Kidney (tissue), 14 donors: ENCODE data around the gene RAPH1. TPM values are rescaled to one million over a fixed set of nuclear protein-coding genes. Genes with fewer than 3 reads are reported as not detected.
"Not testable (repeated sequence)": the region's sequence is repeated elsewhere in the genome, so short reads cannot be mapped to it uniquely, and the experiment has no call there.

Source experiments
- DNase-seq, 5 donors: peaks; one replicate each; pipeline ENCODE4 v3.0.0-alpha.2; 2013 to 2020
- FAIRE-seq: peaks from 2 replicates; lab custom pipeline; 2012; peaks lifted over from hg19 to GRCh38; lab: Jason Lieb, UNC
- H3K27ac ChIP-seq, 2 donors: one replicate each; pipeline ENCODE4 v1.7.0; 2013; ENCODE audit warnings: low read depth in 2 of 2, low read length in 2 of 2, inconsistent platforms in 1 of 2
- H3K27me3 ChIP-seq: one replicate; pipeline ENCODE4 v1.7.1; 2013; ENCODE audit warnings: low read length, inconsistent platforms; ENCODE audit not compliant: control insufficient read depth, insufficient read depth
- H3K36me3 ChIP-seq, 3 donors: one replicate each; pipeline versions ENCODE4 v1.7.0 to v1.7.1; 2013; ENCODE audit warnings: low read length in 3 of 3, control low read depth in 1 of 3, inconsistent platforms in 1 of 3; ENCODE audit not compliant: insufficient read depth in 3 of 3, control insufficient read depth in 2 of 3
- H3K4me1 ChIP-seq, 3 donors: one replicate each; pipeline versions ENCODE4 v1.7.0 to v1.7.1; 2013; ENCODE audit warnings: low read length in 3 of 3, inconsistent platforms in 1 of 3, low read depth in 1 of 3; ENCODE audit not compliant: control insufficient read depth in 2 of 3, insufficient read depth in 2 of 3
- H3K4me3 ChIP-seq, 3 donors: one replicate each; pipeline versions ENCODE4 v1.7.0 to v1.8.1; 2013; ENCODE audit warnings: low read length in 3 of 3, control low read depth in 1 of 3, inconsistent platforms in 1 of 3
- H3K9ac ChIP-seq, 3 donors: one replicate each; pipeline versions ENCODE4 v1.7.0 to v1.7.1; 2013; ENCODE audit warnings: low read length in 3 of 3, control low read depth in 1 of 3, inconsistent platforms in 1 of 3
- H3K9me3 ChIP-seq, 3 donors: one replicate each; pipeline versions ENCODE4 v1.7.0 to v1.7.1; 2013; ENCODE audit warnings: low read length in 3 of 3, control low read depth in 1 of 3, inconsistent platforms in 1 of 3; ENCODE audit not compliant: control insufficient read depth in 2 of 3, insufficient read depth in 1 of 3
- intact Hi-C: fragments of 100-400 bp; cut with DNase I; formaldehyde crosslinking; loops from one replicate; pipeline ENCODE4 v1.11.1; 2022
- polyA plus RNA-seq: library from polyadenylated mRNA; stranded (reverse); fragments of 350-450 nt; fragmentation: Illumina TruSeq; extraction: RNeasy Lipid Tissue Mini Kit (QIAGEN cat#74804); gene quantifications from one replicate; pipeline ENCODE4 v1.2.3, GENCODE V29; 2014; ENCODE audit warnings: low read depth, low replicate concordance; ENCODE audit not compliant: insufficient read depth
- total RNA-seq: library from RNA; stranded (reverse); fragmentation: NEBNext Ultra II Directional; extraction: Animal tissue kit (Norgen Biotek cat#: 25700); gene quantifications from one replicate; pipeline ENCODE4 v1.2.1, GENCODE V29; 2021
- TF ChIP-seq, protein P1 (sequence below): IDR thresholded peaks from 3 replicates; pipeline ENCODE4 v1.5.1; 2012; ENCODE audit warnings: mild to moderate bottlenecking, moderate library complexity, borderline replicate concordance; ENCODE audit not compliant: insufficient read depth; ENCODE audit errors: extremely low read depth
- donor health status: control.
- donor health status: control.
- donor health status: control.
- donor health status: control.
- donor health status: control.
- donor health status: DM: yes; HTN: yes; CAD: no.
- donor health status: Normal renal cell carcinoma (clear cell type).

Gene RAPH1
- total and polyA plus RNA-seq, 2 donors from 2014 or later: 3.5 to 90.7 TPM

DNA sequence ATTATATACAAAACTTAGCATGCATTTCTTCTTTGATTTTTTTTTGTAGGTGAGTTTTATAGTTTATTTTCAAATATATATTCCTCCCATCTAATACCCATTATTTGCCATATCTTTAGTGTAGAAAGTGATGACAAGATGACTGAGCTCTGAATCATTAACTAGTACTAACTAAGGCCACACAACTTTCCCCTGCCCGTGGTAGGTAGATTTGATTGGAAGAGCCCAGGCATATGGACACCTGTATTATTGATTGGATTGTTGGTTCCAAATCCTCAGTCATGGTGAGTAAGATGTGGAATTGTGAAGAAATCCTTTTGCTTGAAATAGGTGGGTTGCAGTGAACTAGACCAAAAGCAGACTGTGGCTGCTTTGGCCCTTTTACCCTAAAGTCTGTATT is 152.1 kb downstream of the RAPH1 start:
- FAIRE-seq (no peak), DNase-seq (no peak)
- H3K9me3 ChIP-seq: no peaks in the 10 kb centered on the region
- no peak overlapping the region for H3K9ac ChIP-seq
- H3K36me3 ChIP-seq: no peaks in the 10 kb centered on the region
- H3K4me3 ChIP-seq: no peak overlapping the region
- H3K27me3 ChIP-seq: no peaks in the 10 kb centered on the region
- intact Hi-C loops: no loop called here
- peaks cover 0 to 2% (median 0%) of the 10 kb centered on the region in 3 donors for H3K4me1 ChIP-seq
- TF ChIP-seq, protein P1, sequence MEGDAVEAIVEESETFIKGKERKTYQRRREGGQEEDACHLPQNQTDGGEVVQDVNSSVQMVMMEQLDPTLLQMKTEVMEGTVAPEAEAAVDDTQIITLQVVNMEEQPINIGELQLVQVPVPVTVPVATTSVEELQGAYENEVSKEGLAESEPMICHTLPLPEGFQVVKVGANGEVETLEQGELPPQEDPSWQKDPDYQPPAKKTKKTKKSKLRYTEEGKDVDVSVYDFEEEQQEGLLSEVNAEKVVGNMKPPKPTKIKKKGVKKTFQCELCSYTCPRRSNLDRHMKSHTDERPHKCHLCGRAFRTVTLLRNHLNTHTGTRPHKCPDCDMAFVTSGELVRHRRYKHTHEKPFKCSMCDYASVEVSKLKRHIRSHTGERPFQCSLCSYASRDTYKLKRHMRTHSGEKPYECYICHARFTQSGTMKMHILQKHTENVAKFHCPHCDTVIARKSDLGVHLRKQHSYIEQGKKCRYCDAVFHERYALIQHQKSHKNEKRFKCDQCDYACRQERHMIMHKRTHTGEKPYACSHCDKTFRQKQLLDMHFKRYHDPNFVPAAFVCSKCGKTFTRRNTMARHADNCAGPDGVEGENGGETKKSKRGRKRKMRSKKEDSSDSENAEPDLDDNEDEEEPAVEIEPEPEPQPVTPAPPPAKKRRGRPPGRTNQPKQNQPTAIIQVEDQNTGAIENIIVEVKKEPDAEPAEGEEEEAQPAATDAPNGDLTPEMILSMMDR: no peak
- no peak overlapping the region for H3K27ac ChIP-seq

DNA sequence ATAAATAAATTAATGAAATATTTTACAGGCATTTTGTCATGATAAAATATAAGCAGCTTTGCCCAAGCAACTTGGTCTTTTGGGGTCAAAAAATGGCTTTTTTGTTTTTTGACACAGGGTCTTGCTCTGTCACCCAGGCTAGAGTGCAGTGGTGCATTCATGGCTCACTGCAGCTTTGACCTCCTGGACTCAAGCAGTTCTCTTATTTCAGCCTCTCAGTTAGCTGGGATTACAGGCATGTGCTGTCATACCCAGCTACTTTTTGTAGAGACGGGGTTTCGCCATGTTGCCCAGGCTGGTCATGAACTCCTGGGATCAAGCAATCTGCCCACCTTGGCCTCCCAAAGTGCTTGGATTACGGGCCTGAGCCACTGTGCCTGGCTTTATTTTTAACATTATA is 155.9 kb downstream of the RAPH1 start:
- intact Hi-C loops: no loop called here
- H3K36me3 ChIP-seq: no peaks in the 10 kb centered on the region
- H3K9ac ChIP-seq: no peak overlapping the region
- TF ChIP-seq, protein P1: no peak
- no peak overlapping the region for H3K4me3 ChIP-seq
- DNase-seq (peak in 4 of 5 donors; percentile 40 to 76 (median 64)), FAIRE-seq (no peak)
- H3K9me3 ChIP-seq: no peaks in the 10 kb centered on the region
- H3K27me3 ChIP-seq: no peaks in the 10 kb centered on the region
- H3K27ac ChIP-seq: no peak overlapping the region
- peaks cover 0 to 2% (median 0%) of the 10 kb centered on the region in 3 donors for H3K4me1 ChIP-seq

DNA sequence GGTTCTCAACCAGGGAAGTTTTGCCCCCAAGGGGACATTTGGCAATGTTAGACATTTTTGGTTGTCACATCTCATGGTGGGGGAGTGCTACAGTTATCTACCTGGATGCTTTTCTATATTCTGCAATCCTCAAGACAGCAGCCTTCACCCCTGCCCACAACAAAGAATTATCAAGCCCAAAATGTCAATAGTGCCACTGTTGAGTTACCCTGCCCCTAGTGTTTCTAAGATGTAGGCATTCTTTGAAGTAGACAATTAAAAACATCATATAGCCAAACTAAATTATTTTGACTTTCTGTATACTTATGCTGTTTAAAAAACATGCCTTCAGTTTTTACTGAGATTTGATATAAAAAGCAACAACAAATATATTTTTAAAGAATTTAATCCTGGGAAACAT is 158.9 kb downstream of the RAPH1 start:
- H3K27me3 ChIP-seq: no peaks in the 10 kb centered on the region
- intact Hi-C loops: no loop called here
- peaks cover 0 to 2% (median 0%) of the 10 kb centered on the region in 3 donors for H3K4me1 ChIP-seq
- no peak overlapping the region for H3K9ac ChIP-seq
- H3K27ac ChIP-seq: no peak overlapping the region
- no peak overlapping the region for H3K4me3 ChIP-seq
- no peaks in the 10 kb centered on the region for H3K36me3 ChIP-seq
- DNase-seq (no peak), FAIRE-seq (no peak)
- H3K9me3 ChIP-seq: no peaks in the 10 kb centered on the region
- TF ChIP-seq, protein P1: no peak

DNA sequence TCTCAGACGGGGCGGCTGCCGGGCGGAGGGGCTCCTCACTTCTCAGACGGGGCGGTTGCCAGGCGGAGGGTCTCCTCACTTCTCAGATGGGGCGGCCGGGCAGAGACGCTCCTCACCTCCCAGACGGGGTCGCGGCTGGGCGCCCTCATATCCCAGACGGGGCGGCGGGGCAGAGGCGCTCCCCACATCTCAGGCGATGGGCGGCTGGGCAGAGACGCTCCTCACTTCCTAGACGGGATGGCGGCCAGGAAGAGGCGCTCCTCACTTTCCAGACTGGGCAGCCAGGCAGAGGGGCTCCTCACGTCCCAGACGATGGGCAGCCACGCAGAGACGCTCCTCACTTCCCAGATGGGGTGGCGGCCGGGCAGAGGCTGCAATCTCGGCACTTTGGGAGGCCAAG is 162.4 kb downstream of the RAPH1 start:
- intact Hi-C loops, H3K4me3 ChIP-seq, H3K9ac ChIP-seq, H3K9me3 ChIP-seq, H3K27ac ChIP-seq, H3K4me1 ChIP-seq, FAIRE-seq, H3K36me3 ChIP-seq, H3K27me3 ChIP-seq, DNase-seq: not testable (repeated sequence)
